Activated T-helper 1 cell treated with Interleukin-2 at 50 U/mL for 16 hours (primary cell): ENCODE results near the gene CEP112.

Source experiments
- DNase-seq: peaks from one replicate; pipeline ENCODE4 v3.0.0-alpha.2; 2020; ENCODE audit warnings: low read depth

Gene CEP112

DNA sequence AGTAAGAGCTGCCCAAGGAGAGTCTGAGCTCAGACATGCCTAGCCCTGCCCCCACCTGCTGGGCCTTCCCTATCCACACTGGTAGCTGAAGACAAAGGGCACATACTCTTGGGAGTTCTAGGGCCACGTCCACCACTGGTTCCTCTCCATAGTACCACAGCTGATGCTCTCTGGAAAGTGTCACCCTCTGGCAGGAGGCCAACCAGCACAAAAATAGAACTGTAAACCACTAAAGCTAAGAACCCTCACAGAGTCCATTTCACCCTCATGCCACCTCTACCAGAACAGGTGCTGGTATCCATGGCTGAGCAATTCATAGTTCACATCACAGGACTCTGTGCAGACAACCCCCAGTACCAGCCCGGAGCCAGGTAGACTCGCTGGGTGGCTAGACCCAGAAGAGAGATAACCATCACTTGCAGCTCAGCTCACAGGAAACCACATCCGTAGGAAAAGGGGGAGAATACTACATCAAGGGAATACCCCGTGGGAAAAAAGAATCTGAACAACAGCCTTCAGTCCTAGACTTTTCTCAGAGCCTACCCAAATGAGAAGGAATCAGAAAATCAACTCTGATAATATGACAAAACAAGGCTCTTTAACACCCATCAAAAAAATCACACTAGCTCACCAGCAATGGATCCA is 115.3 kb downstream of the CEP112 start:
- DNase-seq, result no peak

GRCh38 chr17:66073384-66073783 is 118.5 kb downstream of the CEP112 start:
- no peak for DNase-seq

GRCh38 chr17:66063686-66064085 is 128.2 kb downstream of the CEP112 start:
- DNase-seq, result no peak

DNA sequence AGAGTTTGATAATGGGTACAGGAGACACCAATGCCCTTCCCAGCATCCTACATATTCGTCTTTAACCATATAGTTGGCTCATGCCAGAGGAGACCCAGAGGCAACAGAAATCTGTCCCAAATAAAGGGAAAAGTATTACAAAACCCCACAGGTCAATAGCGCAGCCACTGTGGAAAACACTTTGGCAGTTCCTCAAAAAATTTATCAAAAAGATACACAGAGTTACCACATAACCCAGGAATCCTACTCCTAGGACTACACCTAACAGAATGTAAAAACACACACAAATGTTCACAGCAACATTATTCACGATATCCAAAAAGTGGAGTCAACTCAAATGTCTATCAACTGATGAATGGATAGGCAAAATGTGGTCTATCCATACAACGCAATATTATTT is 135.8 kb downstream of the CEP112 start:
- no peak for DNase-seq

DNA sequence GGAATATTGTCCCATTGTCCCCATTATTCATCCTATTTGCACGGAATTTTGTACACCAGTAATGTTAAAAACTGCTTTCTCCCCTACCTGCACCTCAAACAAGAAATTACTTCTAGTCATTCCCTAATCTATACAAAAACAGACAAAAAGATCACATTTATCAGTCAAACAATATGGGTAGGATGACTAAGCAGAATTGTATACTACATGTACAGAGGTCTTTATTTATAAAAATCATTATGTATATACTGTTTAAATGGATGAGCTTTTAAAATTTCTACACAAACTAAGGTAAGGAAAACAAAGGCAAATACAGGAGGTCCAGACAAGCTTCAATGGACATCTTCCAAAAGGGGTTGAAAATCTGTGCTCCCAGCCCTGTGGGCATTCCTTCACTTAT is 137.7 kb downstream of the CEP112 start:
- DNase-seq, result no peak

- no peak for DNase-seq
Measured at GRCh38 chr17:66044083-66044482, 147.8 kb downstream of the CEP112 start.

DNA sequence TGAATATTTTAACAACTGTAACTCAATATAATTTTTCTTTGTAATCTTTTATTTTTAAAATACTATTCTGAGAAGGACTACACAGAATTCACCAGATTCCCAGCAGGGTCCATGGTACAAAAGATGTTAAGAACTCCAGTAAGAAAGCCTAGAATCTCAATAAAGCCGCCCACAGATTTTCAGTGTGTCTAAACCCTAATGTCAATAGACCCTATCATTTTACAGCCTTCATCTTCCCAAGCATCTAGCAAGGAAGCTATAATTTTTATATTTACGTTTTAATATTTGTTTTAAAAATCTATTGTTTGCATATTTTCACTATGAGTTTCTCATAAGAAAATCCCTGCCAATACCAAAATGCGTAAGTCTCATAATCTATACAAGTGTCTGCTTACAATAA is 148.5 kb downstream of the CEP112 start:
- DNase-seq, result no peak

GRCh38 chr17:66040402-66040801 is 151.5 kb downstream of the CEP112 start:
- DNase-seq, result no peak

- DNase-seq, result no peak
Measured at GRCh38 chr17:66038125-66038524, 153.8 kb downstream of the CEP112 start.

DNA sequence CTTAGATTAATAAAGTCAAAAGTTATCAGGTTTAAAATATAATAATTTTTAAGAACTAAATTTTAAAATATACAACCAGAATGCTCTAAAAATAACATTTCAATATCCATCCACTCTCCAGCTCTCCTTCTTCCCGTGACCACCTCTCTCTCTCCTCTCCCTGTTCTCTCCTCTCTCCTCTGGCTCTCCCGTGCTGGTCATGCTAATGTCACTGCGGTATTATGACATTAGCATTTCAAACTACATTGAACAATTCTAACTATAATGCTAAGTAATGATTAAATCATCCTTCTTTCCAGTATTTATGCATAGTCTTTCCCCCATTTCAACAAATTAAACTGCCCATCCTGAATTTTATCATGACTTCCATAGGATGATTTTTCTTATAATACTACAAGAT is 154.7 kb downstream of the CEP112 start:
- no peak for DNase-seq

- no peak for DNase-seq
Measured at GRCh38 chr17:66032082-66032712, 159.7 kb downstream of the CEP112 start.

GRCh38 chr17:66025551-66025950 is 166.4 kb downstream of the CEP112 start:
- no peak for DNase-seq

GRCh38 chr17:66021757-66022156 is 170.2 kb downstream of the CEP112 start:
- DNase-seq, result no peak

DNA sequence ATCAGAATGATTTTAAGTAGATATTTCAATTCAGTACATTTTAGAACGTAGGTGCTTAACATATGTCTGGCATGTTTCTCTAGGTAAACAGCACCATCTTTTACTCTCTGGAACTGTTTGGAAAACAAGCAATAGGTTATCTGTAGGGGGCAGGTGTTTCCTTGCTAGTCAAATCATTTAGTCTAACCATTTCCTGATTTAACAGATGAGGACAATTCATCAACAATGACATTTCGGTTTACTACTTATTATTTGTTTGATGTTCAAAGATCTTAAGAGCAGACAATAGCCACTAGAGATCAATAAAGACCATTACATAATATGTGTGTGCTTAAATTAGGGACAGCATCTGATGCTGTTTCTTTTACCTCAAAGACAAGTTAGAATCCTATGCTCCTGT is 173.1 kb downstream of the CEP112 start:
- DNase-seq, result no peak

GRCh38 chr17:66016231-66016630 is 175.7 kb downstream of the CEP112 start:
- DNase-seq, result no peak

- no peak for DNase-seq
Measured at GRCh38 chr17:66008680-66009079, 183.3 kb downstream of the CEP112 start.

DNA sequence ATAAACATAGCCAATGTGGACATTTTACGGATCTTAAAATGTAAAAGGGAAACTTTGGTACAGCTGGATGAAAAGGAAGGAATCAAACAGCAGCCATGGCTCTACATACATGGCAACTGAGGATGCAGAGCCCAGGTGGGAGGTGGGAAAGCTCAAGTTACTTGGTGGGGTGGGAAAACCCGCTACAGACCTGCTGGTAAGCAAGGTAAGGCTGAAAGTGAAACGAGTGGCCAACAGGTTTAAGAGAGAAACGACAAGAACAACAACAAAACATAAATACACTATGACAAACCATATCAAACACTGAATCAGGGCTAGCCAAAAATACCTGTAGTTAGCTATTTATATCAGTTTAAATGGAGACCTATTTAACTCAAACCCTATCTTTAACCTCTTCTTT is 185.3 kb downstream of the CEP112 start:
- DNase-seq, result no peak

GRCh38 chr17:66002812-66003211 is 189.1 kb downstream of the CEP112 start:
- no peak for DNase-seq

DNA sequence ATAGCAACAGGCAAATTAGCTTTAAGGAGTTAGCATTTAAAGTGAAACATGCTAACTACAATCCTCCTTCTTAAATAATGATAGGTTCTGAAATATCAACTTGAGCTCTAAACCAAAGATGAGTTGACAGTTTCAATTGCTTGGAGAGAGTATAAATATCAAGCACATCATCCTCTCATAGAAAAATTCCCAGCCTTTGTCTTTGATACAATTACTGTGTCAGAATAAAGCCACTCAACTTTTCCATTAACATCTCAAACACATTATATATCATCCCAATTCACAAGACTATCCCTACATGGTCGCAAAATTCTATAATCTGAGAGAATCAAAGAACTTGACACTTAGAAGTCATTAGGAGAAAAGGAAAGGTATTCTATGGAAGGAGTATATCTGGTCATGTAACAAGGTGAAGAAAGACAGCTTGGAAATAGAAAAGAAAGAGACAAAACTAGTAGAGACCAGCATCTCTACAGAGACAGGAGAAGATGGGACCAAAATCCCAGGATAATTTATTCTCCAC is 189.8 kb downstream of the CEP112 start:
- no peak for DNase-seq

DNA sequence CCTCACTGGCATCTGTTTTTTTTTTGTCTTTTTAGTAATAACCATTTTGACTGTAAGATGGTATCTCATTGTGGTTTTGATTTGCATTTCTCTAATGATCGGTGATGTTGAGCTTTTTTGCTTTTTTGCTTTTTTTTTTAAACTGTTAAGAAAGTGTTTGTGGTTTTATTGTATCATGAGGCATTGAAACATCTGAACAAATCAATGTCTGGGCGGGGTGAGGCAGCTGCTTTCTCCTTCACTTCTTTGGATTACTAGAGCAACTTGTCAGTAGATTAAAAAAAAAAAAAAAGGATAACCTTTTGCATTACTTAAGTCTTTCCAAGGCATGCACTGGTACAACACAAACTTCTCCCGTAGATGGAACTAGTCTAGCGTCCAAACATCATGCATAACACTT is 191.7 kb downstream of the CEP112 start:
- no peak for DNase-seq

DNA sequence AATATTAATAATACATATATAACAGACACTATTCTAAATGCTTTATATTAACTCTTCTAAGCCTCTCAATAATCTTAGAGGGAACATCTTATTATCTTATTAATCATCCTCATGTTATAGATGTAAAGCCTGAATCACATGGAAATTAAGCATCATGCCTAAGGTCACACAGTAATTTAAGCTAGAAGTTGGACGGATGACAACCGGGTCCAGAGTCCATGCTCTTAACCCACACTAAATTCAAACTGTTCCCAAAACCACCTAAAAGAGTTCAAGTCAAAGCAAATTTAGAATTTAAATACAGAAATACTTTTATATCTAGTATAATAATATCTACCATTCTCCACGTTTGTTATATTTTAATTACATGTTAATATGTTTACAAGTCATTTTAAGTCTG is 193.3 kb downstream of the CEP112 start:
- DNase-seq, result no peak

DNA sequence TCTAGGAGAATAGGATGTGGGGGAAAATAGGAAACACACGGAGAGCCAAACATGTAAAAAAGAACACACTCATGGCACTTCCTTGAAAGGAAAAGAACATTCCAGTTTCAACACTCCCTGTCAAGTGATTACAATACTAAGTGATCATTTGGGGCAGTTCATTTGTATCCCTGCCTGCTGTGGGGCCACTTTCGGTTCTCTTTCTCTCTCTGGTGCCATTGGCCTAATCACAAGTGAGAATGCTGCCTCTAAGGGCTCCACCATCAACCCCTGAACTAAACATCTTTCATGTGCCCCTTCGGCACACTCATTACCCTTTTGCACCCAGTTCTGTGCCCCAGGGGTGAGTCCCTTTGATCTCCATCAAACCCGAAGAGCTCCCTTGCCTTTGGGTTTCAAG is 197.3 kb downstream of the CEP112 start:
- no peak for DNase-seq

- DNase-seq, result no peak
Measured at GRCh38 chr17:65994114-65994513, 197.8 kb downstream of the CEP112 start.

DNA sequence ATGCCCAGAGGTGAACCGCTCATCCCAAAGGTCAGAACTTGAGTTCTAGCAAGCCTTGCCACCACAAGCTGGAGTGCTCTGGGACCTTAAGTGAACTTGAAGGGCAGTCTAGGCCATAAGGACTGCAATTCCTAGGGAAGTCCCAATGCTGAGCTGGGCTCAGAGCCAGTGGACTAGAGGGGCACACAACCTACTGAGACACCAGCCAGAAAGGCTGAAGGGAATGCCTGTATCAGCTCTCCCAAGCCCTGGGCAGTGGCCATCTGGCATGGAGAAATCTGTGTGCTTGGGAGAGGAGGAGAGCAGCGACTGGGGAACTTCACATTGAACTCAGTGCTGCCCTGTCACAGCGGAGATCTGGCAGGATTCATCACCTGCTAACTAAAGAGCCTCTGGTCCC is 201.3 kb downstream of the CEP112 start:
- no peak for DNase-seq
